HG03135 (cell line): ENCODE measurements around the gene PCED1B.

Experiments
- ATAC-seq: cut with Tn5 transposase; IDR thresholded peaks from one replicate; pipeline ENCODE4 v1.9.1; 2021; ENCODE audit warnings: mild to moderate bottlenecking, moderate library complexity; ENCODE audit not compliant: unreplicated experiment

Gene PCED1B

DNA sequence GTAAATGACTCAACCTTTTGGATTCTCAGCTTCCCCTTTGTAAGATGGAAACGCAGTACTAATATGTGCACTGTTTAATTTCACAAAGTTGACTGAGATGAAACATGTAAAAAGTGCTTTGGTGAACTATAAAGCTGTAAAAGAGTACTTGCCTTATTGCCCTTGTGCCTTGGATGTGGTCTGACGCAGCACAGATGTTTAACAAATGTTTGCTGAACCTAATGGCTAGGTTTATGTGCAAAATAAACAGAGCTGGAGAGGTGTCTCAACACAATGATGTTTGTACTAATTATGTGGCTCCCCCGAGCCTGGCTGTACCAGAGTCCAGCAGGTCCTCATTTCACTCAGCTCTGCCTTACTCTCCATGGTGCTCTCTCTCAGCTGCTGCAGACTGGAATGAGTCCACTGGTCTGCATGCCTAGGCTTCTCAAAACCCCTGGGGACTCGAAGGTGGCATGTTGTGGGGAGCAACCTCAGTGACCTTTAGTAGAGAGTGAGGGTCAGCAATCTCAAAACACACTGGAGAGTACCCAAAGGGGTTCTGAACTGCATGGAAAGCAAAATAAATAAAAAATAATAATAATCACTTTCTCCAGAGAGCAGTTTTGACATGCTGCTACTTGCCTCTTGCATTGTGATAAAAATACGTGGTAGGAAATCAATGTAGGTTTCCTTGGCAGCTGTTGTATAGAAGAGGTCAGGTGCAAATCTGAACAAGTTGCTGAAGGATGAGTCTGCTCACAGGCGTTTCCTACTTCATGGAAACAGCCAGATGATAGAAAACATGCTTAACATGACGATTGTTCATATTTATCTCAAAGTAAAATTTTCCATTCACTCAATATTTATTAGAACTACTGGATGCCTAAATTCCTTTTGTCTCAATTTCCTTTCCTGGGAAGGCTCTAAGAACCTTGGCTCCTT, 8.9 kb downstream of the PCED1B start:
- ATAC-seq, result no peak

DNA sequence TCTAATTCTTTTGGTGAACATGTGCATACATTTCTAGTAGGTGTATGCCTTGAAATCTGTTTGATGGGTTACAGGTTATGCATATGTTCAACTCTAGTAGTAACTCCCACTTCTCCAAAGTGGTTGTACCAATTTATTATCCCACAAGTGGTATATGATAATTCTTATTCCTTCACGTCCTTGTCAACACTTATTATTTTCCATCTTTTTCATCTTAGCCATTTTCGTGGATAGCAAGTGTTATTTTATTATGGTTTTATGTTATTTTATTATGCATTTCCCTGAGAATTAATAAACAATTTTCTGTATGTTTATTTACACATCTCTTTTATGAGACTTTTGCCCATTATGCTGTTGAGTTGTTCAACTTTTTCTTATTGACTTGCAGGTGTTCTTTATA, 11.6 kb downstream of the PCED1B start:
- no peak for ATAC-seq

DNA sequence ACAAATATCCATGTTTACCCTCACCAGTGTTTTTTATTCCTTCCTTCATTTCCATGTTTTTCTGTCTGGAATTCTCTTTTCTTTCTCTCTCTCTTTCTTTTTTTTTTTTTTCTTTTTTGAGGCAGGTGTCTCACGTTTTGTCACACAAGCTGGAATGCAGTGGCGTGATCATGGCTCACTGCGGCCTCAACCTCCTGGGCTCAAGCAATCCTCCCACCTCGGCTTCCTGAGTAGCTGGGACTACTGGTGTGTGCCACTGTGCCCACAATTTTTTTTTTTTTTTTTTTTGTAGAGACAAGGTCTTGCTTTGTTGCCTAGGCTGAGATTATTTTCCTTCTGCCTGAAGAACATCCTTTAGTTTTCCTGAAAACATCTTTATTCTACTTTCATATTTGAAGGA, 15.4 kb downstream of the PCED1B start:
- no peak for ATAC-seq

DNA sequence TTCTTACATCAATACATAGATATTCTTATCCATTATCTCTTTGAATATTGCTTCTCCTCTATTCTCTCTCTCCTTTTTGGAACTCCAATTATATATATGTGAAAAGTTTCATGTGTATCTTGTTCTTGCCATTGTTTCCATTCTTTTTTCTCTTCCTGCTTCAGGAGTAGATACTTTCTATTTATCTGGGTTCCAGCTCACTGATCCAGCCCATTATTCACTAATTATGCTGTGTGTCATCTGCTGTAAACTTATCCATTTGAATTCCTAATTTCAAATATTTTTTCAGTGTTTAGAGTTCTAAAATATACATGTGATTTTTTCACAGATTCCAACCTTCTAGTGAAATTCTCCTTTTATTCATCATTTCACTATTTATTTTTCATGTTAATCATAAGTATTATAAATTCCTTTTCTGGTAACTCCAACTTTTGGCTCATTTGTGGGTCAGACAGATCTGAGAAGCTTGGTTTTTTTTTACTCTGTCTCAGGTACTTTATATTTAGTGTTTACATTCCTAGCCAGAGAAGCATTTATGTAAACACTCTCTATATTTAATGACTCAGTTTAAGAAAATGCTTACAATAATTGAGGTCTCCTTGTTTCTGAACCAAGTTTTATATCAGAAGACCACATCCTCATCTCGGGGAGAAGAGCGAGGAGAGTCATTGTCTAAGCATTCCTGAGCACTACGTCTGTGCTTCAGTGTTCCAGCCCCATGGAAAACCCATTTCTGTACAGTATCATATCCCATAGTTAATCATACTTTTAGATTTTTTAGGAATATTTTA, 16.2 kb downstream of the PCED1B start:
- ATAC-seq, result no peak

DNA sequence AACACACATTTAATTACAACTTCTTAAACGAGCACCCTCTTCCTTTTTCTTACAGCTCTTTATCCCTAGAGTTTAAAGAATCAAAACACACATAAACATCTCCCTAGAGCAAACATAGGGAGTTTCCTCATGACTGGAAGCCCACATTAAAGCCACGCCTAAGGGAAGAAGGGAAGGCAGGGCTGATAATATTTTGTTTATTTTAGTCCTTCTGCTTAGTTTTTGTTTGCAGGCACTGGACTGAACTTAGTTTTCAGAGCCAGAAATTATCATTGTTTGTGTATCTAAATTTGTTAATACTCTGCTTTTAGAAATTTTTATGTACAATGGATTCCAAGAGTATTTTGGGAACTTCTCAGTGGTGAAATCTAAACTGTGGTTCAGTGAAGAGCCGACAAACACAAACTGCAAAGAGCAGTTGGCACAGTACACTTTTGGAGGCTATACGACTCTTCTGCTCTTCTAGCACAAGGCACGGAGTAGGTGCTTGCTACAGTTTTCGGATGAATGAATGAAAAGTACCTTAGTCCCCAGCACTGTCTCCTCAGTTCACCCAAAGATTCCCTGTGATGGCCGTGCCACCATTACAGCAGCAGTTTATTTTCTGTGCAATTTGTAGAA, 18.0 kb downstream of the PCED1B start:
- ATAC-seq, result no peak

DNA sequence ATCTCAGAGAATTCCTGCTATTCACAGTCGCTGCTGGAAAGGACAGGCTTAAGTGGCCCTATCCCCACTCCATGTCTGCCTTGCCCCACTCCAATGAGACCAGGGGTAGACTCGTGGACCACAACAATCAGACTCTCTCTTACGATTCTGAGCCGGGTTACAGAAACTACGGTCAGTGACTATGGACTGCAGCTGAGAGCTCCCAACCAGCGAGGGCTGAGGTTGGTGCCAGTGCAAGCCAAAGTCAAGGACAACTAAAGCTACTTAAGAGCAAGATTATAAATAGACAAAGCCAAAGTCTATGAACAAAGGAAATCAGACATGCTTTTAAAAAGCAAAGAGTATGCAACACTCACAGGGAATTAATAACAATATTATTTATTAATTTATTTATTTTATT, 18.7 kb downstream of the PCED1B start:
- ATAC-seq, result no peak

DNA sequence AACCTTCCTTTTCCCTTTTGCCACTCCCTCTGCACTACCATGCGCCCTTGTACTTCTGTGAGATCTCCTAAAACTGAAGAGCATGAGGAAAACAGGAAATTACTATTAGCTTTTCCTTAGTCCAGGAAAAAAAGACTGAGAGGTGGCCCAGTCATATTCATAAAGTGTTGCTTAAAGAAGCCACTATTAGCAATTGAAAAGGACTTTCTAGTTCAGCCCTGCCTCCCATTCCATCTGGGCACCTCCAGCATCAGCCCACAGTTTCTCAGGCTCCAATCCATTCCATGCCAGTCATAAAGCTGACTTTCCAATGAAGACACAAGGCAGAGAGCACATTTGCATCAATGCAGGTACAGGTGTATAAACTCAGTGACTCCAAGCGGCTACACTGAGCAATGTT, 20.2 kb downstream of the PCED1B start:
- ATAC-seq, result no peak

DNA sequence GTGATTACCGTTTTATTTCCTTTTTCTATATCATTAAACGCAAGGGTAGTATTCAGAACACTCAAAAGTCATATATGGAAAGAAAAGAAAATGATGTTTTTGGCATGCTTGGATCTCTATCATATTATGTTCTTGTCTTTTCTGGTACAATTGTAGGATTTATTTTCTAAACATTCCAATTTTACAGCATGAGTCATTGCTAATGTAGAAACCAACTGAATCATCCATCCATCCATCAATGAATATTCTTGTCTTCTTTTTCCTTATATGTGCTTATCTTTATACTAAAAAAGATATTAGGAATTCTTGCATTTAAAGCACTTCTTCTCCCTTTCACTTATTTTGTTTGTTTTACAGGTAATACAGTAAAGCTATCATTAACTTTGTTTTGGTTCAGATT, 20.7 kb downstream of the PCED1B start:
- no peak for ATAC-seq

DNA sequence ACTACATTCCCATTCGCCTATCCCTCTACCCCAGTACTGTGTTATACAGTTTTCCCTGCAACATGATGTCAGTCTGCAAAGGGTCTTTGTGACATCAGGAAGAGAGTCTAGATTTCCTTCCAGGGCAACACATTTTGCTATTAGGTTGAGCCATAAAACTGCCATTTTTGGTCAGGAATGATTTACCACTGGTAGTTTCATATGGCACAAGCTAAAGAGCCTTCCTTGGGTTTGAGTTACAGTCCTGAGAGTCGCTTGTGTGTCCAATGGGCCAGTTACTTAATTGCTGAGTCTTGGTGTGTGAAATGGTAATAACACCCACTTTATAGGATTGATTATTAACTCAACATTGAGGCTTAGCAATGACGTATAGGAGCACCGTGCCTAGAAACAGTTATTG, 23.0 kb downstream of the PCED1B start:
- ATAC-seq, result no peak

DNA sequence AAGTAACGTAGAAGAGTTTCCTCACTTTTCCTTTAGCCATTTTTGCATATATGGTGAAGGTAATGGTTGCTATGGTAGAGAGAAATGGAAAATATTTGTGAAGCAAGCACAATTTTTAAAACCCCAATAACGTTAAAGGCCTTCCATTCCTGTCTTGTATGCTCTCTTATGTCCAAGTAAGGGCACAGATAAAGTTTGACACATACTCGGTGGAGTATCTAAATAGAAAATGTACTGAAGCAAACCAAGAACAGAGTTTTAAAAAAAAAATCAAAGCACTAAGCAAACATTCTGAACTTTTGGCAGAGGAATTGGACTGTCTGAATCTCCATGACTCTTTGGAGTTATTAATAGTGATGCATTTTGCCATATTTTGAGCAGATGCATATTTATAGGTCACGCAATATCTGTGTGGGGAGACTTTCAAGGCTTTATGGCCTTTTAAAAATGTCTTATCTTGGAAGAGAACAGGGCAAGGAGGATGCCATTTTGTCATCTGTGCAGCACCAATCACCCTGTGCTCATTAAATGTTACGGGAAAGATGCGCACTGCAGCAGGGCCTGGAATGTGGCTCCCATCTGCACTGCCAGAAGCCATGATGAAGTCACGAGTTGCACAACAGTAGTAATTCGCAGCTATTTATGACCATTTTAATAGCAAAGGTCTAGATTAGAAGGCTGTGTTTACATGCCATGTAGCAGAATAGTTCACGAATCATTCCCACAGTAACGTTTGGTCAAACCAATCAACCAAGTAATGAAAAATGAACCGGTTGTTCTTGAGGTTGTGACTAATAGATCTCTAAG, 23.6 kb downstream of the PCED1B start:
- no peak for ATAC-seq

DNA sequence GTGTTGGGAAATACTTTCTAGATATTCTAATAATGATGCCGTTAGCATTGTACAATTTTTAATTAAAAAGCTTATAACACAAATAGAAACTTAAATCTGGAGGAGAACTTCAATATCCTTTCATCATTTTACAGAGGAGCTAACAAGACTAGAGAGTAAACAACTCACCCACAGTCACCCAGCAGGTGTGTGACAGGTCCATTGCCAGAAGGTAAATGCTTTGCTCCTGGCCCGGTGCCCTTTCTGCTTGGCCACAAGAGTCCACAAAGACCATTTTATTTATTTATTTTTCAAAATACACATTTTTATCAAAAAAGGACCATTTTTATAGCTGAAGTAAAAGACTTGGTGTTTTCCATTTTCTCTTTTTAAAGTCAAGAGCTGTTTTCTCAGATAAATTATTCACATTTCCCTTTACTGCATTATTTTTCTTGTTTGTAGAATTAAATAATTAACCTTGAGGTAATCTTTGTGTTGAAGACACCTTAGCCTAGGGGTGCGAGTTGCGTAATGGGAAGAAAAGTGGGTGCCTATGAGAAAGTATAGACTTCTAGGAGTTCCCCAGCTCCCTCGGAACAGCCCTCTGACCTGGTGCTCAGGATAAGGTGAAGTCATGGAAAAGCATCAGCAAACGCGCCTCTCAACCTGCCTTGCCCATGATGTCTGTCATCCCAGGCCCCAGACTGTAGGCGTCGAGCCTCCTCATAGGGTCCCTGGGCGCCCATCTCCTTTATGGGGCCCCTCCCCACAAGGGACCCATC, 26.7 kb downstream of the PCED1B start:
- ATAC-seq, result no peak

DNA sequence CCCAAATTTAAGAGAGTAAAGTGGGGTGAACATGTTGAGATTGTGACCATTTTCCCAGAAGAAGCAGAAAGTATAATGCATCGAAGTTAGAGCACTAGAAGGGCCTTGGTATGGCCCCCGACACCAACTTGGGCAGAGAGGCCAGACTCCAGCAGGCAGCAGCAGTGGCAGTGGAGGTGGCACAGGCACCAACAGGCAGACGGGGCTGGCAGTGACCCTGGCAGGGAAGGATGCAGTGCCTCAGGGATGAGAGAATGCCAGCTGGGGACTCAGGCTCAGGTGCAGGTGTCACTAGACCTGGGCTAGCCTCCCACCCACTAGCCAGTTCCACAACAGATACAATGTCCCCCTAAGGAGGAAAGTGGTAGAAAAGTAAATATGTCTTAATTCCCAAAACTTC, 28.0 kb downstream of the PCED1B start:
- ATAC-seq, result no peak

DNA sequence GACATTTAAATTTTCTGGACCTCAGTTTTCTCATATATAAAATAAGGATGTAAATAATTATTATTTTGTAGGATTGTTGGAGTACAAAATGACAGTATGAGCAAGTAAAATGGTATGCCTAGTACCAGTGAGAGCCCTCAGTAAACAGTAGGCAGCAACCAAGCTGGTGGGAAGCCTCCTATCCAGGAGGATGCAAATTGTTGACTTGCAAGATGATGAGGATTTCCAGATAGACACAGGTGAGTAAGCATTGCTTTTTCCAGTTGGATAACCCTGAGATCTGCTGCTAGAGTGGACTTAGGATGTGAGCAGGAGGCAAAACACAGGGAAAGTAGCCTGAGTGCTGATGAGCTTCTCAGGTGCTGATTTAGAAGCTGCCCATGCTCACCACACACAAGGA, 28.5 kb downstream of the PCED1B start:
- no peak for ATAC-seq

DNA sequence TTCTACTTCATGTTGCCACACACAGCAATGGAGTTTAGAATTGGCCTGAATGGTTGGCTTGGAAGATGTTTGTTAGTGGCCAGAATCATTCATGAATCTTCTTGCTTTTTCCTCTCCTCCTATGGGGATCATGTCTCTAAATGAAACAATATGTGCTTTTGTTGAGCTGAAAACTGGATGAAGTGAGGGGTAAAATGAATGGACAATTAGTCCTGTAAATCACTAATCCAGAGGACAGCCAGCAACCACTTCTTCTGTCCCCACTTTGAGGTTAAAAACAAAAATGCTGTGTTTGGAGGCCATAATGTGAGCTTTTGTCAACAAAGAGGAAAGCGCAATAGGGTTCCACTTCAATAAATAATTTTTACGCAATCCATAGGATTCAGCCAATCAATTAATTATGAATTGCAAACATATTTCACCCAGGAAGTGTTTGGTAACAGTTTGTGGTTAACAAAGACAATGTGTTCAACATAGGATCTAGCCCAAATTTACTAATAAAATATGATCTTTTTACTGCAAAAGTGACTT, 30.7 kb downstream of the PCED1B start:
- ATAC-seq, result no peak

DNA sequence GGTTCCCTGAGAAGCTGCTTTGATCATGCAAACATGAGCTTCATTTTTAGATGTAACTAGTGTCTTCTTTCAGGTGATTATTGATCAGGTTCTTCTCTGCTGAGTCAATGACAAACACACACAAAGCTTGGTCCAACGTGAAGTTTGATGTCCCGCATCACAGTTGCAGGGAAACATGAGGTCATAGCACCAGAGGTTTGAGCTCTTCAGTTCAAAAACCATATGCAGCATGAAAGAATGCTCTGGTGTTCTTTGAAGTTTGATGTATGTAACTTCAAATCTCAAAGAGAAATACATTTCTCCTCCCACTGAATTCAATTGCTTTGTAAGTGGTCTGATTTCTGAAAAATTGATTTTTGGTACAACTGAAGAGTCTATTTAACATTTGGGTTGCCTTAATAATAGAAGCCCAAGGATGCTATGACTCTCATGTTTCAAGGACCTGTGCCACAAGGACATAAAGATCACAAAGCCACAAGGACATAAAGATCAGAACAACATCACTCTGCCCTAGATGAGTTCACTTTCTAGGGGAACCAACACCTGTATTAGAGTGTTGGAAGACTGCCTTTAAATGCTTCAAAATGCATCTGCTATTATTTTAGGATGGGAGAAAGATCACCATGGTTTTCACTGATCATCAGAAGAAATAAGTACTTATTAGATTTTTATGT, 31.4 kb downstream of the PCED1B start:
- ATAC-seq, result no peak

DNA sequence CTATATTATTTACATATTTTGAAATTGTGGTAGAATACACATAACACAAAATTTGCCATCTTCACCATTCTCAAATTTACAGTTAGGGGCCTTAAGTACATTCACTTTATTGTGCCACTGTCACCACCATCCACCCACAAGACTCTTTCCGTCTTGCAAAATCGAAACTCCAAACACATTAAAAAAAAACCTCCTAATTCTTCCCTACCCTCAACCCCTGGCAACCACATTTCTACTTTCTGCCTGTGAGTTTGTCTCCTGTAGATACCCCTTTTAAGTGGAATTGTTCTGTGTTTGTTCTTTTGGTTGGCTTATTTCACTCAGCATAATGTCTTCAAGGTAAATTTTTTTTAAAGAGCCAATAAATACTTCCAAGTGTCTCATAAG, 32.0 kb downstream of the PCED1B start:
- no peak for ATAC-seq

DNA sequence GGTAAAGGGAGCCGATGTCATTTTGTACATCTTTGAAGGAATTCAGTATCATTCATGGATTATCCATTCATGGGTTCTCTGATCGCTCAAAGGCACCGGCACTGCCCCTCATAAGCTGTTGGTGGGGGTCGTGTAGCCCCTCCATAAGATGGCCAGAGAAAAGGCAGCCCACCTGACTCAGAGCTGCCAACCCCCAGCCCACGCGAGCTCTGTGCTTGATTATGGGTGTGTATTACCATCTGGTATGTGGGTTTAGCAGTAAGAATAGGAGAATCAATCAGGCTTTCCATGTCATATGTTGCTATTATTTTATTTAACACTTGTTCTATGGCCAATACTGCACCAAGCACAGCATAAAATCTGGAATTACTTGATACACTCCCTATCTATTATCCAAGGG, 32.4 kb downstream of the PCED1B start:
- no peak for ATAC-seq

DNA sequence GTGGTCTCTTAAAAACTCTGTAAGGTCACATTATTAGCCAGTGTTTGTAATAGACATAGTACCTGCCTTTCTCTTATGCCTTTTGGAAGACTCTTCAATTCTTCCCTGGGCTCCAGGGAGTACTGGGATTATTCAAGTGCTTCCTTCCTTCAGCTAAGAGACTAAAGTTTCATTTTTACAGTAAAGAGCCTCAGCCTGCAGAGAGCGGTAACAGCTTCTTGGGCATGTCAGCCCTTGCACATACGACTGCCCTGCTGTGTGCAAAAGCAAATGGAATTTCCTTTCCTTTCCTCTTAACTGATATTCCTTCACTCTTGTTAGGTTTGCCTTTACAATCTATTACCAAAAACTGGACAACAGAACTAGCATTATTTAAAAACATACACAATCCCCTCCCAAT, 33.3 kb downstream of the PCED1B start:
- ATAC-seq, result no peak

DNA sequence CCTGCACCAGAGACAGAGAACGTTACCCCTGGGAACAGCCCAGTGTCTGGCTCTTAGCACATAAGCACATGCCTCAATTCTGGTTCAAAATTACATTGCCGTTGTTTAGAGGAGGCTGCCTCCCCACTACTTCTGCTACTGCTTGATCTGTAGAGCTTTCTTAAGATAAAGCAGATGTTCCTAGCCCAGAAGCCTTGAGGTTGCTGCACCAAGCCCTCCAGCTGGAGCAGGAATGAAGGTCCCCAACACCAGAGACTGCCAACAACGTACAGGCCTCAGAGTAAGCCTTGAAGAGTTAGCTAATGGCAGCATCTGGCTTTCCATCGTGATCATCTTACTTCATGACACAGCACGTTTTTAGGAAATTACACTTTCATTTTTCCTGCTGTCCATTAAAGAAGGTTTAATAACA, 35.1 kb downstream of the PCED1B start:
- ATAC-seq, result no peak
